GM10248 (cell line): ENCODE results near the gene TNFRSF13B.

Experiments
- CTCF ChIA-PET: fragments of 300-600 bp; sonication (Branson Sonifier 250); formaldehyde crosslinking; extraction: SDS; loops from one replicate; lab custom pipeline; 2021; ENCODE audit warnings: antibody characterized with exemption; lab: Yijun Ruan, JAX
- POLR2A ChIA-PET: fragments of 350-650 bp; sonication (Branson Sonifier 250); formaldehyde crosslinking; extraction: SDS; loops from one replicate; lab custom pipeline; 2020; ENCODE audit warnings: antibody characterized with exemption; lab: Yijun Ruan, JAX
- DNase-seq: peaks from one replicate; pipeline ENCODE4 v3.0.0; 2012; ENCODE audit errors: extremely low spot score
- TF ChIP-seq, protein P1 (sequence below): IDR thresholded peaks from 2 replicates; pipeline ENCODE4 v1.5.1; 2012; ENCODE audit warnings: mild to moderate bottlenecking, low read depth; ENCODE audit errors: extremely low read depth, missing control alignments, control extremely low read depth

The TNFRSF13B gene

DNA sequence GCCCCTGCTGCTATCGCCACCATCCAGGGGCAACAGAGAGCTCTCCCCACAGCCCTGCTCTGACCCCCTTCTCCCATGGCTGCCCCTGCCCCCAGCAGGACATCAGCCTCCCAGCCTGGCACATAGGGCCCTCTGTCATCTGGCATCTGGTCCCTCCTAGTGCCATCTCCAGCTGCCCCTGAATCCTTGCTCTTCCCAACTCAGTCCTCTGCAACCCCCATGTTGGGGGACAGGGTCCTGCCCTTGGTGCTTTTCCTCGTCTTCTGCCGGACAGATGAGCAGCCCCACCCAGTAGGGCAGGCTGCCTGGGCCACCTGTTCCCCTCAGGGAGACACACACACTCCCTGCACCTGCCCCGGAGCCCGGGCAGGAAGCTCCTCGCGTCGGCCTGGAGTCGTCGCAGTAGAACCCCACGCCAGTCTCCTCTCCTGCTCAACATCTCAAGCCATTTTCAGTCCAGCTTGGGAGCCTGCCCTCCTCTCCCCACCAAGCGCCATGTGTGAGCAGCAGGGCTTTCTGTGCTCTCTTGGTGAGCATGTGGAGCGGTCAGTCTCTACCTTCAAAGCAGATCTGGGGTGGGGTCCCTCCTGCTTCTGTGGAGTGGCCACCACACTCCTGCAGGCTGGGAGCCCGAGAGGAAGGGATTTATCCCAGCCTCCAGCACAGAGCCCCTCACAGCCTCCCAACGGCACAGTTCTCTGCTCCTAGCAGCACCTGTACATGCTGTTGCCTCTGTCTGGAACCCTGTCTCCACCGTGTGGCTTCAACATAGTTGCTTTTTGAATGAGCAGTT is 28.2 kb downstream of the TNFRSF13B start:
- no peak for DNase-seq
- CTCF ChIA-PET = interaction anchor here (1.0 to 1.1 kb wide), 2 partner anchors 19 to 23 kb away, joined by 3 read pairs; no protein-coding TSS in a partner anchor
- TF ChIP-seq, protein P1, sequence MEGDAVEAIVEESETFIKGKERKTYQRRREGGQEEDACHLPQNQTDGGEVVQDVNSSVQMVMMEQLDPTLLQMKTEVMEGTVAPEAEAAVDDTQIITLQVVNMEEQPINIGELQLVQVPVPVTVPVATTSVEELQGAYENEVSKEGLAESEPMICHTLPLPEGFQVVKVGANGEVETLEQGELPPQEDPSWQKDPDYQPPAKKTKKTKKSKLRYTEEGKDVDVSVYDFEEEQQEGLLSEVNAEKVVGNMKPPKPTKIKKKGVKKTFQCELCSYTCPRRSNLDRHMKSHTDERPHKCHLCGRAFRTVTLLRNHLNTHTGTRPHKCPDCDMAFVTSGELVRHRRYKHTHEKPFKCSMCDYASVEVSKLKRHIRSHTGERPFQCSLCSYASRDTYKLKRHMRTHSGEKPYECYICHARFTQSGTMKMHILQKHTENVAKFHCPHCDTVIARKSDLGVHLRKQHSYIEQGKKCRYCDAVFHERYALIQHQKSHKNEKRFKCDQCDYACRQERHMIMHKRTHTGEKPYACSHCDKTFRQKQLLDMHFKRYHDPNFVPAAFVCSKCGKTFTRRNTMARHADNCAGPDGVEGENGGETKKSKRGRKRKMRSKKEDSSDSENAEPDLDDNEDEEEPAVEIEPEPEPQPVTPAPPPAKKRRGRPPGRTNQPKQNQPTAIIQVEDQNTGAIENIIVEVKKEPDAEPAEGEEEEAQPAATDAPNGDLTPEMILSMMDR = no peak
- POLR2A ChIA-PET = no interaction called here

DNA sequence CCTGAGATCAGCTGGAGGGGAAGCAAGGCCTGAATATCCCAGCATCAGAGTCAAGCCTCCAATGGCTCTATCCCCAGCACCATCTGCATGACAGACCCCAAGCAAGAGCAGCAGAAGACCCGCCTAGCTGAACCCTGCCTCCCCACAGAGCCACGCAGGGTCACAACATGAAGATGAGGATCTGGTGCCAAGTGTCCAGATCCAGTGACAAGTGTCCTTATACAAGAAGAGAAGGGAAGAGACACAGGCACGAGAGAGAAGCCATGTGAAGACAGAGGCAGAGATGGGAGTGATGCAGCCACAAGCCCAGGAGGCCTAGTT is 28.9 kb downstream of the TNFRSF13B start:
- TF ChIP-seq, protein P1 = no peak
- ChIA-PET CTCF (no interaction called here), POLR2A (no interaction called here)
- no peak for DNase-seq

DNA sequence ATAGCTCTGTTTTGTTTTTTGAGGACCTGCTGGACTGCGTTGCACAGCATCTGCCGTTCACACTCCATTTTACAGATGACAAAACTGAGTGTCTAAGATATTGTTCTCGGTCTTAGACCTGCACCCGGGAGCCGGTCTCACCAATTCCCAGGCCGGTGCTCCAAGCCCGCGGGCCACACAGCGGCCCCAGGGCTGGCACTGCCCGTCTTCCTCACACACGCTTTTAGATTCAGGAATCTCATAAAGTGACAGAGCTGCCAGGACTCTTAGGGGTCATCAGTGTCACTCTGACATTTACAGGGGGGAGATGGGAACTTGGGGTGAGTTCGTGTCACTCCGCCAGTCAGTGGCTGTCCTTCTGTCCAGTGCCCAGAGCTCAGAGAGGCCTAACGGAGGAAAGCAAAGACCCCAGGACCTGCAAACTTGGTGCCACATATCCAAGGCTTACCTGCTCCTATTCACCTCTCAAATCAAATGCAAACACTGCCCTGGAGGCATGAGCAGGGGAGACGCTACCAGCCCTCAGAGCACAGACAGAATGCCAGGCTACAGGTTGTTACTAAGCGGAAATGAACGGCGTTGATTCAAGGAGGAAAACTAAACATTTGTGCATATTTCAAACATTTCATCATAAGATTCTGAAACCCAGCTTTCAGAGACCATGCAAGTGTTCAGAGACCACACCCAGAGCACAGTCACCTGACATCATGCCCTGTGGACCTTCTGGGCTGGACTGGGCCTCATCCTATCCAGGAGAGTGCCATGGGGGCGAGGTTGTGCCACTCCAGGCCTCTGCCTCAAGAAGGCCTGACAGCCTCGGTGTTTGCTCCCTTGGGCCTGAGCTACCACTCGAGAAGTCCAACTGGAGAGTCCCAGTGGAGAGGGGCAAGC is 29.5 kb downstream of the TNFRSF13B start:
- ChIA-PET CTCF (no interaction called here), POLR2A (no interaction called here)
- no peak for DNase-seq
- TF ChIP-seq, protein P1 = no peak

DNA sequence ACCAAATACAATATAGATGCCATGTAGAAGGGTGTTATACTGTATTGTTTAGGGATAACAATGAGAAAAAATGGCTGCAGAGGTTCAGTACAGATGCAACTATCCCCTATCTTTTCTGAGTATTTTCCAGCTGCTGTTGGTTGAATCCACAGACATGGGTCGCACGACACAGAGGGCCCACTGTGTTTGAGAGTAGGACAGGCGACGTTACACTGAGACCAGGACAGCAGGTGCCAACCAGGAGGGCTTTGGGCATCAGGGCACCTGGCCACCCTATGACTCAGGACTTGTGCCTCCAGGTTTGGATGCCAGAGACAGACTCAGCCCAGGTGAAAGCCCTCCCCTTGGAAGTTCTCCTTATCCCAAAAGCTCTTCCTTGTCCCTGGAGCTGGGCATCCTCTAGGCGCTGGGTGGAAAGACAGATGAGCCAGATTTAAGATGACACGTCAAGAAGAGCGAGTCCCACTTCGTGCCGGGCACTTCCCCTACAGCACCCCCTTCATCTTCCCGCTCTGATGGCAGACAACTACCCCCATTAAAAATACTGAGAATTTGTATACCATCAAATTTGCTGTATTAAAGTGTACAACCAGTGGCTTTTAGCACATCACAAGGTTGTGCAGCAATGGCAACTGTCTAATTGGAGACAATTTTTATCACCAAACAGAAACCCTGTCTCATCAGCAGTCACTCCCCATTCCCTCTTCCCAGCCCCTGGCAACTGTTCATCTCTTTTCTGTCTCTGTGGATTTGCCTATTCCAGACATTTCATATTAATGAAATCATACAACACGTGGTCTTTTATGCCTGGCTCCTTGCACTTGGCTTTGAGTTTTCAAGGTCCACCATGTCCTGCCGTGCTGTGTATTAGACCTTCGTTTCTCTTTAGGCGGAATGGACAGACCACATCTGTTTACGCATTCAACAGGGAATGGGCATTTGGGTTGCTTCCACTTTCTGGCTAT is 30.6 kb downstream of the TNFRSF13B start:
- TF ChIP-seq, protein P1 = no peak
- ChIA-PET POLR2A (no interaction called here), CTCF (no interaction called here)
- DNase-seq = no peak

DNA sequence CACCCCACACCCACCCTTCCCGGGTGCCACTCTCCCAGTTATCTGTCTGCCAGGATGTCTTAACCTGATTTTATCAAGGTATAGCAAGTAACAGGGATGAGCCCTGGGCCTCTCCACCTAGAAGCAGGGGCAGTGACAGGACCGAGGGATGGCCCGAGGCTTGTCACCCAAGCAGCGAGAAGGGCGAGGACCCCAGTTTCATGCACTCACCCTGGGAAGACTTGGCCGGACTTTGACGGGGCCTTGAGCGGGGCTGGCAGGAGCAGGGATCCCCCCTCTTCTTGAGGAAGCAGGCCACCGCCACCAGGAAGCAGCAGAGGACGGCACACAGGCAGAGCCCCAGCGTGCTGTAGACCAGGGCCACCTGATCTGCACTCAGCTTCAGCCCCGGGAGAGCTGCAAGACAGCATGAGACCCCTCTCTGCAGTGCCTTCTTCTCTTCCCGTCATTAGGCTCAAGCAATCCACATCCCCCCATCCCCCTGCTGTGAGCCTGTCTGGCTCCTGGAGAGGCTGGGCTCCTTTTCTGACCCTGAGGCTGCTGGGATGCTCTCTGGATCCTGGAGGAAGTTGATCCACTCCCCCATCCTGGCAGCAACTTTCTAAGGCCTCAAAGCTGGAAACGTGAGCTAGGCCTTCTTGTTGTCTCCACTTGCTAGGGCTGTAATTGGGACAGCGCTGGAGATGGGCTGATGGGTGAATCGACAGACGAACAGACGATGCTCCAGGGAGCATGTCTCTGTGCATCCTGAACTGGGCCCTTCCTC is 31.6 kb downstream of the TNFRSF13B start:
- no peak for DNase-seq
- ChIA-PET POLR2A (no interaction called here), CTCF (no interaction called here)
- TF ChIP-seq, protein P1 = no peak
